Activated naive CD4-positive, alpha-beta T cell (primary cell): ENCODE measurements around the gene MRPS34.
"Not testable (repeated sequence)": the region's sequence is repeated elsewhere in the genome, so short reads cannot be mapped to it uniquely, and the experiment has no call there.

Experiments used
- DNase-seq, 4 experiments: peaks; one replicate each; lab custom pipeline; 2025; lab: John Stamatoyannopoulos, UW

The MRPS34 gene

DNA sequence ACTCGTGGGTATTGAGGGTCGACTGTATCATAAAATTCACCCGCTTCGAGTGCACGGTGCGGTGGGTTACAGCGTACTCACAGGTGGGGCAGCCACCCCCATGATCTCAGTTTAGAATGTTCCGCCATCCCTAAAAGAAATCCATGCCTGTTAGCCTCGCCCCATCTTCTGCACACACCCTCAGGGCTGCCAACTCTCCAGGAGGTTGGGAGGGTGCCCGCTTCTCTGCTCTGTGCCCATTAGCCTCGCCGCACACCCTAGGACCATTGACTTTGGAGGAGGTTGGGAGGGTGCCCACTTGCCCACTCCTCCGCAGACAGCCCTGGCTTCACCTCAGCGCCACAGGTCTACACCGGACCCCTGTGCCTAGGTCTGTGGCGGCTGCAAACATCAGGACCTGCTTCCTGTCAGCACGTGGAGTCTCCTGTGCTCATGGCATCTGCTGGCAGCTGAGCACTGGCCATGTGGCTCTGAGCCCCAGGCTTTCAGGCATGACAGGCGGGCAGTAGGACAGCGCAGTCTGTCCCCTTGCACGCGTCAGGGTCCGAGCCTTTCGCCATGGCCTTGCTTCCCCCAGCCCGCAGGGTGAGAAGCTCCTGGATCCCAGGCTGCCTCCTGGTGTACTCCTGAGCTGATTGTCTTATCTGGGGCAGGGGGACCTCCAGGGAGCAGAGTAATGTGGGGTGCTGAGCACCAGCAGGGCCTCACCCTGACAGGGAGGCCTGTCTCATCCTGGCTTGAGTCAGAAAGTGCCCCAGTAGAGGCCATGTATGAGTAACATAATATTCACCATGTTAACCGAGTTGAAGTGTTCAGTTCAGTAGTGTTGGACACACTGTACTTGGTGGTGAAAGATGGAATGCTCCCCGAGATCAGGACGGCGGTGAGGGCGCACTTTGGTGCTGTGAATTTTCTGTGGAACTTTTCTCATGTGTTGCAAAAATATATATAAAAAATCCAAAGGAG lies 23.5 kb downstream of the MRPS34 start:
- DNase-seq, result no peak

DNA sequence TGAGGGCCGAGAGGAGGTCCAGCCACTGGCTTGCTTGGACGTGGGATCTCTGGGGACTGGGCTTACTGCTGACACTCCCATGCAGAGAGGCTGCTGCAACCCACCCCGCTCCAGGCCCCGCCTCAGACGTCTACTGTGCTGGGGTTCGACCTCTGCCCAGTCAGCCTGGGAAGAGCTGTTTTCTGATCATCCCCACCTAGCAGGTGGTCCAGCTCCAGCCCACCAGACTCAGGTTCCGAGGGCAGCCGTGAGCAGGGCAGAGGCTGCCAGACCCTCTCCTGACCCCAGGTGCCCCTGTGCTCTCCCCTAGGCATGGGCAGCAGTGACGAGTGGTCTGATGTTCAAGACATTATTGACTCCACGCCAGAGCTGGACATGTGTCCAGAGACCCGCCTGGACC lies 25.0 kb downstream of the MRPS34 start:
- DNase-seq, result no peak

DNA sequence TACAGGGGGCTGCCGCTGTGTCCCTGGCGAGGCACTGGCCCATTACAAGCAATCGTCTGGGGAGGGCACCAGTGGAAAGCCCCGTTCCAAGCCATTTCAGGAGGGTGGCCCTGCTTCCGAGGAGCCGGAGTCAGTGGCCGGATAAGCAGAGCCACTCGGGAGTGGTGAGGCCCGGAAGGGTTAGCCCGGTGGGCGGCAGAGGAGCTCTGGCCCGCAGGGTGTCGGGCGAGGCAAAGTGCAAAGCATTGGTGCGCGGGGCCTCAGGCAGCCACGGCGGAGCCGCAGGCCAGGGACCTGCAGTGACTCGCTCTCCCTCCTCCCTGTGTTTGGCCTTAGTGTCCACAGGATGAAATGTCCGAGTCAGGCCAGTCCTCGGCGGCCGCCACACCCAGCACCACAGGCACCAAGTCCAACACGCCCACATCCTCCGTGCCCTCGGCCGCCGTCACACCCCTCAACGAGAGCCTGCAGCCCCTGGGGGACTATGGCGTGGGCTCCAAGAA lies 26.2 kb downstream of the MRPS34 start:
- DNase-seq, result no peak

DNA sequence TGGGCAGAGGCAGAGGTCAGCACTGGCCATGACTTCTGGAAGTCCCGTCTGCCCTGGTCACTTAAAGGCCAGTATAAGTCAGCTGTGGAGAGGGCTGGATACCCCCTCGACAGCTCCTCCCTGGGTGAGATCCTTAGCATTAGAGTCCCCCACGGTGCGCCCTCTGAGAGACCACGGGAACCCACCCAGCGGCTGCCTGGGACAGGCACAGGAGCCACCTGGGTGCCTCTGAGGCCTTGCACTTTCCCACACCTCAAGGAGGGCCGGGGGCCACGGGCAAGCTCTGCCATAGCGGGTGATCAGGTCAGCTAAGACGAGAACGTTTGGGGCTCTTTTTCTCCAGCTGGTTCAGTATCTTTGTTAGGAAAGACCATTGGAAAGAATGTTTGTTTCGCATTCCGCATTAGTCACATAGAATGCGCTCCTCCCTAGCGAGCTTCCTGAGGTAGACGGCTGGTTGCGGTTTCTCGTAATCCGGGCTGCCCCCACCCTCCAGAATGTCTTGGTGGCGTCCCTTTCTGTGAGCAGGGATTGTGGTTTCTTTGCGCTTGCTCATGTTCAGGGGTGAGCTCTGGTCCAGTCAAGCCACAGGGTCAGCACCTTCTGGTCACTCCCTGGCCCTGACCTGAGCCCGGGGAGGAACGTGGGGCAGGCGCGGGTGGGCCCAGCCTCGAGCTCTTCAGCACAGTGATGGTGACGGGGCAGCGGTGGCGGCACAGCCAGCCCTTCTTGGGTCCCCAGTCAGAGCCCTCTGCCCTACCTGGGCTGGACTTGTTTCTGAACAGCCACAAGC lies 26.8 kb downstream of the MRPS34 start:
- no peak for DNase-seq

DNA sequence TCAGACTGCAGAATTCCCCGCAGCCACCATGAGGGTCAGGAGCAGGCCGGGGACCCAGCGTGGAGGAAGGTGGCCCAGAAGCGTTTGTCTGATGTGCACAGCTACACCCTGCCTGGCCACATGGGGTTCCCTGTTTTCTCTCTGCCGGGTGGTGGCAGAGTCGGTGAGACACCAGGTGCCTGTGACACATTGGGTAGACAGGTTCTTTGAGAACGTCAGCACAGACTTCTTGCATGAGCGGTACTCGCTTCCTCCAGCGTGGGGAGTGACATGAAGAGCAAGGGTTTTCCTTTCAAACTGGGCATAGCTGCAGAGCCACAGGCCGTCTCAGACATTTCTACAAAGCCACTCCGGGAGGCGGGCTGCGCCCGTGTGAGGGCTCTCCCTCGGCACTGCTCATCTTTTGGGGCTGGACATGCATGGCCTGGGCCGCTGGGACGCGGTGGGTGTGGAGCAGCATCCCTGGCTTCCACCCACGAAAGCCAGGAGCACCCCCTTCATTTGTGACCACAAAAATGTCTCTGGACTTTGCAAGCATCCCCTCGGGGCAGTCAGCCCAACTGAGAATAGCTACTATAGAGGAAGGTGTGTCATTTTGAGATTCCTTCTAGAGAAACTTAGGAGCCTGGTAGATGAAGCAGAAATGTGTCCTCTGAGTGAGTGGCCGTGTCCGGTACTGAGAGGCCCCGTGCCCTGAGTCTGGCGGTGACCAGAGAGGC lies 27.6 kb downstream of the MRPS34 start:
- no peak for DNase-seq

DNA sequence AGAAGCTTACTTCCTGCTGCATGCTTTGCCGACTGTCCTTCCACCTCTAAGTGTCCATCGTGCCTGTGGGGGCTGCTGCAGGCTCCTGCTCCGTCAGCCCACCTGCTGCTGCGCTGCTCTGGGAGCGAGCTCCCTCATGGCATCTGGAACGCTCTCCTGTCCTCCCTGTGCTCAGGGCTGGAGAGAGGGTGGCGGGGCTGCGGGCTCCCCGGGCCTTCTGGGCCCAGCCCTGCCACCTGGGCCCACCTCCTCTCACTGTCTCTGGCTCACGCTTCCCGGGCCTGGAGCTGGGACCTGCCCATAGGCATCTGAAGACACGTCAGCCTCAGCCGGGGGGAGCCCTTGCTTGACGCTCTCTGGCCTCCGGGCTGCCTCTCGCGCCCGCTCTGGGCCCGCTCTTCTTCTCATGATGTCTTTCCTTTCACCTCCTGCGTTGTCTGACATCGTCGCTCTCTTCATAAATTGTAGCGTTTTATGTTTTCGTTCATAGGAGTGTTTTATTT lies 28.5 kb downstream of the MRPS34 start:
- no peak for DNase-seq

DNA sequence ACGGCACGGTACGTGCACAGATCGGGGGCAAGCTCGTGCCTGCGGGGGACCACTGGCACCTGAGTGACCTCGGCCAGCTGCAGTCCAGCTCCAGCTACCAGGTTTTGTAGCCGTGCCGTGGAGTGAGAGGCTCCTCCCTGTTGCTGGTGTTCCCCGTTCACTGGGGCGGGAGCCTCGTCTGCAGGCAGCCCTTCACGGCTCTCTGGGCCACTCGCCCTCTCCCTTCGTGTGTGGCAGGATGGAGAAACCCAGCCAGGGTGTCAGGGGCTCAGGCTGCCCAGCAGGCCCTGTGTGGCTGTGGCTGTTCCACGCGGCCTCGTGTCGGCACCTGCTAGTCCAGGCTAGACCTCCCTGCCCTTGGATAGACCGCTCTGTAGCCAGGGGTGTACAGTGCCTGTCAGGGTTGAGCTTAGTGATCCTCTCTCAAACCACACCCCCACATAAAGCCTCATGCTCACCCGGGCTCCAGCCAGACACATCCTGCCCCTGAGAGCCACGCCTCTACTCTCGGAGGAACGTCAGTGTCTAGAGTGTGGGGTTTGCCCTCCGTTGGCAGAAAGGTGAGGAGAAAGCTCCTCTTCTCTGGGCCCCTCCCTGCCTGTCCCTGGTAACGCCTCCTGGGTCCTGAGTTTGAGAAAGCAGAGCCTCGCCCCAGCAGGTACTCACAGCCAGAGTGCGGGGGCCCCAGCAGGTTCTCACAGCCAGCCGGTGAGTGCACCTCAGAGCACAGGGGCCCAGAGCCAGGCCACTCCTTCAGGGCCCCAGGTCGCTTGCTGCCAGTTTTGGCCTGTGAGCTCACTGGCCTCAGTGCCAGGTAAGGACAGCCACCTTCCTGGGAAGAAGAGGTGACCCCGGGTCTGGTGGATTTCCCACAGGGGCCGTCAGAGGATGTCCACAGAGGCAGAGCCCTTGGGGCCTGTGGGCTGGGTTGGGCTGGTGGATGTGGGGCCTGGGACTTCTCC lies 29.3 kb downstream of the MRPS34 start:
- DNase-seq, result no peak

DNA sequence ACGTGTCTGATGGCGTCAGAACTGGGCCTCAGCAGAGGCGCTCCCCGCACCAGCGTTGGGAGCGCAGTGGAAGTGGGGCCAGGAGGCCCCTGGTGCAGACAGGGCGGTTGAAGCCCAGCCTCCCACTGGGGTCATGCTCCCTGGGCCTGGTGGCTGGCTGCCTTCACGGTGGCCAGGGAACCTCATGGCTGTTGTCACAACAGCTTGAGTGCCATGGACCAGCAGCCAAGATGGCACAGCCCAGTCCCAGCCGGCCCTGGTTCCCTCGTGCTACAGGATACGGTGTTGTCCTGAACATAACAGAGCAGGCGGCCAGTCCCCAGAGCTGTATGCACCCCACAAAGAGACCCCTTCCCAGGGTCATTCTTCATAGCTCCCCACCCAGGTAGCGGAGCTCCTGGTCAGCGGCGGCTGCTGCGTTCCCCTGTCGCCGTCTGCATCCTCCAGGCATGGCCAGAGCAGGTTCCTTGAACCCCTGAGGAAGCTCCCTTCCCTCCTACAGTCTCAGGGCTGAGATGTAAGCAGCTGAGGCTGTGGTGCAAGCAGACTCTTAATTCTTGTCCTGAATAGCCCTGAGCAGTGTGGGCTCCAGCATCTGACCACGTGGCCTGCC lies 31.3 kb downstream of the MRPS34 start:
- no peak for DNase-seq

DNA sequence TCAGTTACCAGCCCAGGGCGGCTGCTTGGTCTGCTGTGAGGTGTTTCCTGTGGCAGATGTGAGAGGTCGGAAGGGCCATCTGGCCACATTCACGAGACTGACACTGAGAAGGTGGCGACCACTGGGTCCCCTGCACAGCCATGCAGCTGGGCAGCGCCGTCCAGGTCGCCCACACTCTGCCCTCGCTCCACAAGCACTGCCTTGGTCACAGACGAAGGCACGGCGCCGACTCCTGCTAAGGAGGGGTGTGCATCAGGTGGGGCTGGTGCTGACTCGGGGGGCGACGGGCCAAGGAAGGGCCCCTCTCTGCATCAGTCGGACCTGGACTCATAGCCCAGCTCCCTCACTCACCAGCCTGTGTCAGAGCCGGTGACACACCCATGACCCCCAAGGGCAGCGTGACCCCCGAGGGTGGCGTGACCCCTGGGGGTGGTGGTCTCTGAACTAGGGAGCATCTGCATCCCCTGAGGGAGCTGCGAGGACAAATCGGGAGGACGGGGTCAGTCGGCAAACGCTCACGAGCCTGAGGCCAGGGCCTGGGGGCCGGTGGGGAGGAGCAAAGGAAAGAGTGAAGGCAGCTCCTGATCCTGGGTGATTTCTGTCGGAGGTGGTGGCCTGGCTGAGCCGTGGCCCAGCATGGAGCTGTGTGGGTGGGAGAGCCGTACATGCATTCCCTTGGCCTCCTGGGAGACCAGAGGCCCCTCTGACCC lies 32.0 kb downstream of the MRPS34 start:
- no peak for DNase-seq

DNA sequence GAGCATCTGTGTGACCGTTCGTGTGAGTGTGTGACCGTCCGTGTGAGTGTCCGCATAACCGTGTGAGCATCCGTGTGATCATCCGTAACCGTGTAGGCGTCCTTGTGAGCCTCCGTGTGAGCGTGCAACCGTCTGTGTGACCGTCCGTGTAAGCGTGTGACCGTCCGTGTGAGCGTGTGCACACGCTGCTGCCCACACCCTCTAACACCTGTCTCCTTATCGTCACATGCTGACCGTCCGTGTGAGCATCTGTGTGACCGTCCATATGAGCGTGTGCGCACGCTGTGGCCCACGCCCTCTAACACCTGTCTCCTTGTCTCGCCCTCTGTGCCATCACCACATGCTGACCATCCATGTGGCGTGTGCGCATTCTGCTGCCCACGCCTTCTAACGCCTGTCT lies 32.7 kb downstream of the MRPS34 start:
- no peak for DNase-seq

DNA sequence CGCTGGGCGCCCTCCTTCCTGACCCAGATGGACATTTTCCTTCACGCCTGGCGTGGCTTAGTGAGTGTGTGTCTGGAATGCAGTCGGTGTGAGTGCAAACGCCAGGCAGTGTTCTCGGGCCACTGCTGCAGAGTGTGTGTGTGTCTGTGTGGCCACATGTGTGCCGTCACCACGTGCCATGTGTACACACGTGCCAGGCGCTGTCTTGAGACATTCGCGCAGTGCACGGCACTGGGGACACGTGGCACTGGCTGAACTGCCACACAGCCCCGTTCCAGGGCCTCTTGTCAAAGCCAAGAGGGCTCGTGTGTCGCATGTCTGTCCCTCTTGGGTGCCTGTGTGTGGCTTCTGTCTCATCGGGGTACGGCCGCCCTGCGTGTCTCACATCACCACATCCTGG lies 38.1 kb downstream of the MRPS34 start:
- DNase-seq, result no peak

DNA sequence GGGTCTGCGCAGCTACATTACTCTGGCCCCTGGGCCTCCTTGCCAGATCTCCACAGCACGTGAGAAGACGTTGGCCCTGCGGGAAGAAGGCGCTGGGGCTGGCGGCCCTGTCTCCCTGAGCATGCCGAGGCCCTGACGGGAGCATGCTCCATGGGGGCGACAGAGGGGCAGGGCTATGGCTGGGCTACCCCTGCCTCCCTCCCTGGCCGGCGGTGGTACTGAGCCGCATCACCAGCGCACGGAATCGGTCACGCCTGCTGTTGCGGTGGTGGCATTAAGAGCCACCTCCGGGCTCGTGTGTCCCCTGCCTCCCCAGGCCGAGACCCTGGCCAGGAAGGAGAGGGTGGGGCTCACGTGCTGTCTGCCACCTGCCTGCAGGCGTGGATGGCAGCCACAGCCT lies 38.8 kb downstream of the MRPS34 start:
- no peak for DNase-seq

DNA sequence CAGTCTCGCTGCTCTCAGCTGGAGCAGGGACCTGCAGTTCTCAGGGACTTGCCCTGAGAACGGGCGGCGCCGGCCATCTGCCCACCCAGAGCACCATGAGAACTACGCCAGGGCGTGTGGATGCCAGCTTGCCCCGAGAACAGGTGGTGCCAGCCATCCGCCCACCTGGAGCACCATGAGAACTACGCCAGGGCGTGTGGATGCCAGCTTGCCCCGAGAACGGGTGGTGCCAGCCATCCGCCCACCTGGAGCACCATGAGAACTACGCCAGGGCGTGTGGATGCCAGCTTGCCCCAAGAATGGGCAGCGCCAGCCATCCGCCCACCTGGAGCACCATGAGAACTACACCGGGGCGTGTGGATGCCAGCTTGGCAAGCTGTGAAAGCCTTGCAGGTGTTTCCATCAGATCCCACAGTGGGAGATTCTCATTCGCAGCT lies 40.4 kb downstream of the MRPS34 start:
- DNase-seq, result not testable (repeated sequence)

DNA sequence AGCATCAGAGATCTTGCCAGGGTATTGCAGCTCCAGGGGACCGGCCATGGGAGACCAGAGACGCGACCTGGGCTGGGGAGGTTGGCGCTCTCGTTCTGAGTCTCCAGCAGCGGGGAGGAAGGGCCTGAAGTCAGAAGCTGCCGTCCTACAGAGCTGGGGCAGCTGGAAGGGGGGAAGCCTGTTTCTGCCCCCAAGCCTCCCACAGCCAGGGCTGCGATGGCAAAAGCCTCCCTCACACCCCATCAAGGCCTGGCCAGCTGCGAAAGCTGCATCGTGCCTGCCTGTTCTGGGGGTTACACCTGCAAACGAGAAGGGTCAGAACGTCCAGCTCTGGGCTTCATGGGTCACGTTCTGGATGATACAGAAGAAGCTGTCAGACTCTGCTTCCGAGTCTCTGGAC lies 40.9 kb downstream of the MRPS34 start:
- no peak for DNase-seq

DNA sequence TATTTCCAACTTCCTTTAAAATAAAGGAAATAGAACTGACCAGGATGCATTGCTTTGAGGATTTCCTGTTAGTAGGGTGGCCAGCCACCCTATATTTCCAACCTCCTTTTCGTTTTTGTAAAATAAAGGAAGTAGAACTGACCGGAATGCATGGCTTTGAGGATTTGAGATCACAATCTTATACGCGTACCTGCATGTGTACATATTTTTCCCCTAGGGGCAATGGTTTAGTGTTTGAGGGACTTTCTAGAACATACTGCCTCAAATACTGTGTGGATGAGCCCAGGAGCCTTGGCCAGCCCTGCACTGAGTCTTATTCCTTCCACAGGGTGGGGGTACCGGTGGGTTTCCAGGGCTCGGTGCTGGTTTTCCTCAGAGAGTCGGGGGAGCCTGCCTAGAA lies 41.3 kb downstream of the MRPS34 start:
- no peak for DNase-seq

DNA sequence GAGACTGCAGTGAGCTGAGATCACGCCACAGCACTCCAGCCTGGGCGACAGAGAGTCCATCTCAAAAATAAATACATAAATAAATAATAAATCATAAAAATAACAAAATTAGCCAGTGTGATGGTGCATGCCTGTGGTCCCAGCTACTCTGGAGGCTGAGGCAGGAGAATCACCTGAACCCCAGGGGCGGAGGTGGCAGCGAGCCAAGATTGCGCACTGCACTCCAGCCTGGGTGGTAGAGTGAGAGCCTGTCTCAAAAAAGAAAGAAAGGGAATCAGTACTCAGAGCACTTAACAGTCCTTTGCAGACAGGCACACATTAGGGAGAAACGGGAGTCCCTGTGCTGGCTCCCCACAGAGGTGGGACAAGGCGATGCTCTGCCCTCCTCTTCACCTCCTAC lies 41.9 kb downstream of the MRPS34 start:
- DNase-seq, result no peak

DNA sequence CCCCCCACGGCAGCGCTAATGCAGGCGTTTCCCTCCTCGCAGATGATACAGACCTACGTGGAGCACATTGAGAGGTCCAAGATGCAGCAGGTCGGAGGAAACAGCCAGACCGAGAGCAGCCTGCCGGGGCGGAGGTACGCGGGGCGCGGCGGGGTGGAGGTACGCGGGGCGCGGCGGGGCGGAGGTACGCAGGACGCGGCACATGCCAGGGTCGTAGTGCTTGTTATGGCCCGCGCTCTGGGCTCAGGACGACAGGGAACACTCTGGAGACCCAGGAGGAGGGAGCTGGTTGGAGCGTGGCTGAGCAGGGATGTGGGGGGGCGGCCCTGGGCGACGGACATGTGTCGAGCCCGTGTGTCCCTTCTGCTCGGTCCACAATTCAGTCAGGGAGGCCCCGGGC lies 43.5 kb downstream of the MRPS34 start:
- DNase-seq, result no peak

DNA sequence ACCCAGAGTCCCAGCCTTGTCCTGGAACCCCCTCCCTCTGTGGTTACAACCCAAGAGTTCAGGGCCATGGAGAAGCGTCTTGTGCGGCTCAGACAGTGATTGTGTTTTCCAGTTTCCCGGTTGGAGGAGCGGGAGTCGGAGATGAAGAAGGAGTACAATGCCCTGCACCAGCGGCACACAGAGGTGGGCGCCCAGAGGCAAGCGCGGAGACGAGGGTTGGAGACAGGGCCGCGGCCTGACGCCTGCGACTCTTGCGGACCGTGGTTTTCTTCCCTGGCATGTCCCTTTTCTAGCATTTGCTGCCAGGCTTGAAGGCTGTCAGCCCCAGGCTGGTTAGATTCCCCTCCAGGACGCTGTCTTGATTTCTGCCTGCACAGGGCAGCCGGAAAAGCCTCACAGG lies 43.9 kb downstream of the MRPS34 start:
- DNase-seq, result no peak
